MM.1S (cell line): ENCODE results near the gene C5orf15.

Source experiments
- DNase-seq: peaks from one replicate; pipeline ENCODE4 v3.0.0-alpha.2; 2015
- H2AFZ ChIP-seq: fragments of 300-600 bp; sonication (generic); 2 replicates; pipeline ENCODE4 v1.6.0; 2016; ENCODE audit warnings: antibody characterized with exemption, low read length
- H3F3A ChIP-seq: fragments of 300-600 bp; sonication (generic); 2 replicates; pipeline ENCODE4 v1.6.1; 2016; ENCODE audit warnings: mild to moderate bottlenecking, antibody characterized with exemption, low read length, moderate library complexity, mixed read lengths; ENCODE audit not compliant: insufficient read depth
- H3K27ac ChIP-seq: fragments of 300-600 bp; sonication (generic); 2 replicates; pipeline ENCODE4 v1.5.1; 2016; ENCODE audit warnings: mild to moderate bottlenecking, low read length
- H3K27me3 ChIP-seq: fragments of 300-600 bp; sonication (generic); replicated peaks from 2 replicates; pipeline ENCODE4 v1.6.0; 2016; ENCODE audit warnings: low read length; ENCODE audit not compliant: insufficient read depth
- H3K36me3 ChIP-seq: fragments of 300-600 bp; sonication (generic); replicated peaks from 2 replicates; pipeline ENCODE4 v1.6.1; 2016; ENCODE audit warnings: mild to moderate bottlenecking, low read length, mixed read lengths; ENCODE audit not compliant: insufficient read depth
- H3K4me1 ChIP-seq: fragments of 300-600 bp; sonication (generic); 2 replicates; pipeline ENCODE4 v1.6.1; 2016; ENCODE audit warnings: low read length, mixed read lengths
- H3K4me2 ChIP-seq: fragments of 300-600 bp; sonication (generic); 2 replicates; pipeline ENCODE4 v1.6.0; 2016; ENCODE audit warnings: low read depth, low read length
- H3K4me3 ChIP-seq: fragments of 300-600 bp; sonication (generic); 2 replicates; pipeline ENCODE4 v1.5.1; 2016; ENCODE audit warnings: low read length, mixed read lengths
- H3K79me2 ChIP-seq: fragments of 300-600 bp; sonication (generic); 2 replicates; pipeline ENCODE4 v1.6.1; 2016; ENCODE audit warnings: mixed run types, low read length, mixed read lengths
- H3K9ac ChIP-seq: fragments of 300-600 bp; sonication (generic); 2 replicates; pipeline ENCODE4 v1.6.1; 2016; ENCODE audit warnings: low read length, mixed read lengths
- H3K9me2 ChIP-seq: fragments of 300-600 bp; sonication (generic); replicated peaks from 2 replicates; pipeline ENCODE4 v1.6.1; 2016; ENCODE audit warnings: mild to moderate bottlenecking, low read length, mixed read lengths; ENCODE audit not compliant: insufficient read depth
- H3K9me3 ChIP-seq: fragments of 300-600 bp; sonication (generic); replicated peaks from 2 replicates; pipeline ENCODE4 v1.6.1; 2016; ENCODE audit warnings: mild to moderate bottlenecking, low read length, mixed read lengths; ENCODE audit not compliant: insufficient read depth
- H4K20me1 ChIP-seq: fragments of 300-600 bp; sonication (generic); 2 replicates; pipeline ENCODE4 v1.6.1; 2016; ENCODE audit warnings: mild to moderate bottlenecking, low read length, moderate library complexity, mixed read lengths; ENCODE audit not compliant: insufficient read depth
- EZH2 ChIP-seq: fragments of 300-600 bp; sonication (generic); optimal IDR thresholded peaks from 2 replicates; pipeline ENCODE3; 2017; ENCODE audit warnings: low read depth, mild to moderate bottlenecking, antibody characterized with exemption, low read length, mixed read lengths
- EZH2phosphoT487 ChIP-seq: fragments of 300-600 bp; sonication (generic); IDR thresholded peaks from 2 replicates; pipeline ENCODE4 v1.6.1; 2018; ENCODE audit warnings: antibody characterized with exemption, low read length
- TF ChIP-seq, protein P1 (sequence below): fragments of 300-600 bp; sonication (generic); IDR thresholded peaks from 2 replicates; pipeline ENCODE4 v1.5.1; 2016; ENCODE audit warnings: antibody characterized with exemption, low read length, mixed read lengths

C5orf15 gene

DNA sequence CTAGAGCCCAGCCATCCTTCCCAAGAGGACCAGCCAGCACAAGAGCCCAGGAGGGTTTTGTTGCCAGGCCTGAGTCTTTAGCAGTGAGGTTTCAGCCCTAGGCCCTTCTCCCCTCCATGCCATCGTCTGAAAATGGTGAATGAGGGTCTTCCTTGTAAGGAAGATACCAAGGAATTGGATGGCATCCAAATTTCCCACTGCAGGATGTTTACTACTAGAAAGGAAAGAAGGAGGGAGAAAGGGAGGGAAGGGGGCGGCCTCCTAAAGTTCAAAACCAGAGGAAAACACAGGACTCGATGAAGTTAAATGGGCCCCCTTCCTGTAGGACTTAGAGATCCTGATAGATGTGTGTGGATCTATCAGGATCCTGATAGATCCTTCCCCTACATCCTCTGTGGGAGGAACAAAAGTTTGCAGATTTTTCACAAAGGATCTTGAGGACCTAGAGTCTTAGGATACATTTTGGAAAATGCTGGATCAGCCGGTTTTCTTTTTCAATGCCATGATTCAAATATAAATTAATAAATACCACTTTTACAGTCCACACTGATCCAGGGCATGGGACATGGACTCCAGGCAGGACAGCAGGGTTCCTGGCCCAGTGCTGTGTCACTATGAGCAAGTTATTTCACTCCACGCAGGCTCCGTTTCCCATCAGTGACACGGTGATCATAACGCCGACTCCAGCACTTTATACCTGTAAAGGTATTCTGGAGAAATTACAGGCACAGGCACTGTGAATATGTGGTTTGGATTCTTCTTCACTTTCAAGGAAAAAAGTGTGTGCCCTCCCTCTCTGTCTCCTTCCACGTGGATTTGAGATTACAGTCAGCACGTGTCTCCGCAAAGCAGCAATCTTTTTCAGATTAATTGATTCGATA is 40.9 kb downstream of the C5orf15 start:
- no peaks in the 10 kb centered on the region for H3K9me2 ChIP-seq
- H4K20me1 ChIP-seq, result no peaks in the 10 kb centered on the region
- no peaks in the 10 kb centered on the region for H3K27me3 ChIP-seq
- no peaks in the 10 kb centered on the region for H3K79me2 ChIP-seq
- H3K4me2 ChIP-seq, result no peak overlapping the region
- no peaks in the 10 kb centered on the region for H3K4me1 ChIP-seq
- TF ChIP-seq EZH2 (no peak), EZH2phosphoT487 (no peak)
- TF ChIP-seq, protein P1, sequence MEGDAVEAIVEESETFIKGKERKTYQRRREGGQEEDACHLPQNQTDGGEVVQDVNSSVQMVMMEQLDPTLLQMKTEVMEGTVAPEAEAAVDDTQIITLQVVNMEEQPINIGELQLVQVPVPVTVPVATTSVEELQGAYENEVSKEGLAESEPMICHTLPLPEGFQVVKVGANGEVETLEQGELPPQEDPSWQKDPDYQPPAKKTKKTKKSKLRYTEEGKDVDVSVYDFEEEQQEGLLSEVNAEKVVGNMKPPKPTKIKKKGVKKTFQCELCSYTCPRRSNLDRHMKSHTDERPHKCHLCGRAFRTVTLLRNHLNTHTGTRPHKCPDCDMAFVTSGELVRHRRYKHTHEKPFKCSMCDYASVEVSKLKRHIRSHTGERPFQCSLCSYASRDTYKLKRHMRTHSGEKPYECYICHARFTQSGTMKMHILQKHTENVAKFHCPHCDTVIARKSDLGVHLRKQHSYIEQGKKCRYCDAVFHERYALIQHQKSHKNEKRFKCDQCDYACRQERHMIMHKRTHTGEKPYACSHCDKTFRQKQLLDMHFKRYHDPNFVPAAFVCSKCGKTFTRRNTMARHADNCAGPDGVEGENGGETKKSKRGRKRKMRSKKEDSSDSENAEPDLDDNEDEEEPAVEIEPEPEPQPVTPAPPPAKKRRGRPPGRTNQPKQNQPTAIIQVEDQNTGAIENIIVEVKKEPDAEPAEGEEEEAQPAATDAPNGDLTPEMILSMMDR, result no peak
- no peaks in the 10 kb centered on the region for H3K9me3 ChIP-seq
- H3K4me3 ChIP-seq, result no peak overlapping the region
- H2AFZ ChIP-seq, result no peak overlapping the region
- no peak for DNase-seq
- no peak overlapping the region for H3K27ac ChIP-seq
- H3F3A ChIP-seq, result no peaks in the 10 kb centered on the region
- no peaks in the 10 kb centered on the region for H3K36me3 ChIP-seq
- H3K9ac ChIP-seq, result no peak overlapping the region

DNA sequence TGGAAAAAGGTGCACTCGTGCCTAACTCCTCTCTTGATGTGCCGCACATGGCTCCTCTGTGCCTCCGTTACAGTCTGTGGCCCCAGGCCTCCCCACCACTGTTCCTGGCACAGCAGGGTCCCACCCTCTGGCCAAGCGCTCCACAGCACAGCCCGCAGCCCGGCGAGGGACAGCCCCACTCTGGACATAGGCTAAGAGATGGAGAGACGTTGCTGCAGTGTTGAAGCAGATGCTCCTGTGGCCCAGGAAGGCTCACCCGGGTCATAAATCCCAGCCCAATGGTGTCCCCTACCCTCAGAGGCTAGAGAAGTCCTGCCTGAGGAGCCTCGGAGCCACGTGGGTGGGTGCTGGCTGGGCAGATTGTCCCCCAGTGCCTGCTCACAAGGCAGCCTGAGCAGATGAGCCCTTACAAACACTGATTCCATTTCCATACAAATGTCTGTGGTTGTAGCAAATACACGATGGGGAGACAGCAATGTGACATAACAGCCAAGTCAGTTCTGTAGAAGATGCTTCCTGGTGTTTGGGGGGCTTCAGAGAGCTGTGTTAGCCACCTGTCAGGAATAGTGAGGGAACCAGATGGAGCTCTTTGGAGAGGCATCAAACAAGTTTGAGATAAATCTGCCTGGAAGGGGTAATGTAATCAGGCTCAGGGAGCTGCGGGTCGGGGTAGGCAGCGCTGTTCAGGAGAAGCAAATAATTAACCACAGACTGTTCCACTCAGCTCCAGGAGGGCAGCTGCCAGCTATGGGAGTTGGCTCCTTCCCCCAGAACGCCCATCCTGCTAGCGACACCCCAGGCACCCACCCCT is 41.7 kb downstream of the C5orf15 start:
- no peak overlapping the region for H3K27ac ChIP-seq
- no peaks in the 10 kb centered on the region for H3K79me2 ChIP-seq
- no peak overlapping the region for H3K4me2 ChIP-seq
- H3K9me2 ChIP-seq, result no peaks in the 10 kb centered on the region
- DNase-seq, result no peak
- no peaks in the 10 kb centered on the region for H3K9me3 ChIP-seq
- no peaks in the 10 kb centered on the region for H3K27me3 ChIP-seq
- no peak for TF ChIP-seq EZH2phosphoT487
- TF ChIP-seq, protein P1, result no peak
- TF ChIP-seq EZH2, result no peak
- H3K9ac ChIP-seq, result no peak overlapping the region
- no peak overlapping the region for H2AFZ ChIP-seq
- no peaks in the 10 kb centered on the region for H4K20me1 ChIP-seq
- no peaks in the 10 kb centered on the region for H3F3A ChIP-seq
- no peak overlapping the region for H3K4me3 ChIP-seq
- no peaks in the 10 kb centered on the region for H3K36me3 ChIP-seq
- no peaks in the 10 kb centered on the region for H3K4me1 ChIP-seq

DNA sequence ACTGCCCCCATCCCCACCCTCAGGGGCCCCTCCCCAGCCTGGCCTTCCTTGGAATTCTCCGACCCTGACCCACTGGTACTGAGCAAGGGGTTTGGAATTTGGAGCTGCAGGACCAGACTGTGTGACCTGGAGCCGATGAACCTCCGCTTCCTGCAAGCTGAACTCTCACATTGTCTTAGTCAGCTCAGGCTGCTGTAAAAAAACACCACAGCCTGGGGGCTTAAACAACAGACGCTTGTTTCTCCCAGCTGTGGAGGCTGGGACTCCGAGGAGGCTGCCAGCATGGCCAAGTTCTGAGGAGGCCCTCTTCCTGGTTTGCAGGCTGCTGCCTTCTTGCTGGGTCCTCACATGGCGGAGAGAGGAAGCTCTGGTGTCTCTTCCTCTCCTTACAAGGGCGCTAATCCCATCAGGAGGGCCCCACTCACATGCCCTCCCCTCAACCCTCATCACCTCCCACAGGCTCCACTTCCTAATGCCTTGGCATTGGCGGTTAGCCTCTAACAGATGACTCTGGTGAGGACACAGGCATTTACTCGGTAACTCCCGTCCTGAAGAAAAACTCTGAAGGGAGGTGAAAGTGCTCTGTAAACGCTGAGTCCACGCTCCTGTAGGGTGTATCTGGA is 42.4 kb downstream of the C5orf15 start:
- Histone ChIP-seq H3K9ac (no peak overlapping the region), H3K4me1 (no peaks in the 10 kb centered on the region), H3K36me3 (no peaks in the 10 kb centered on the region), H3K4me2 (no peak overlapping the region), H3K4me3 (no peak overlapping the region), H3K79me2 (no peaks in the 10 kb centered on the region), H3K9me2 (no peaks in the 10 kb centered on the region), H3K27me3 (no peaks in the 10 kb centered on the region), H3K9me3 (no peaks in the 10 kb centered on the region), H3F3A (no peaks in the 10 kb centered on the region), H4K20me1 (no peaks in the 10 kb centered on the region), H2AFZ (no peak overlapping the region), H3K27ac (no peak overlapping the region)
- no peak for DNase-seq
- TF ChIP-seq, protein P1, result no peak
- TF ChIP-seq EZH2, result no peak
- no peak for TF ChIP-seq EZH2phosphoT487
